GM13977 (cell line): ENCODE data around the gene SETD7.

ENCODE experiments used
- DNase-seq: peaks from one replicate; pipeline ENCODE4 v3.0.0; 2012; ENCODE audit warnings: low spot score
- in situ Hi-C: fragments of 300-500 bp; cut with MboI; formaldehyde crosslinking; loops from one replicate; pipeline ENCODE4 v1.12.0; 2022; ENCODE audit warnings: low sequenced_read_pairs, low pct_unique_long_range_greater_than_20kb, mixed read lengths, inconsistent platforms; ENCODE audit not compliant: unreplicated experiment
- TF ChIP-seq, protein P1 (sequence below): IDR thresholded peaks from 2 replicates; pipeline ENCODE4 v1.5.1; 2012; ENCODE audit warnings: mild to moderate bottlenecking, control low read depth; ENCODE audit not compliant: insufficient read depth; ENCODE audit errors: extremely low read depth, missing control alignments

Gene SETD7

DNA sequence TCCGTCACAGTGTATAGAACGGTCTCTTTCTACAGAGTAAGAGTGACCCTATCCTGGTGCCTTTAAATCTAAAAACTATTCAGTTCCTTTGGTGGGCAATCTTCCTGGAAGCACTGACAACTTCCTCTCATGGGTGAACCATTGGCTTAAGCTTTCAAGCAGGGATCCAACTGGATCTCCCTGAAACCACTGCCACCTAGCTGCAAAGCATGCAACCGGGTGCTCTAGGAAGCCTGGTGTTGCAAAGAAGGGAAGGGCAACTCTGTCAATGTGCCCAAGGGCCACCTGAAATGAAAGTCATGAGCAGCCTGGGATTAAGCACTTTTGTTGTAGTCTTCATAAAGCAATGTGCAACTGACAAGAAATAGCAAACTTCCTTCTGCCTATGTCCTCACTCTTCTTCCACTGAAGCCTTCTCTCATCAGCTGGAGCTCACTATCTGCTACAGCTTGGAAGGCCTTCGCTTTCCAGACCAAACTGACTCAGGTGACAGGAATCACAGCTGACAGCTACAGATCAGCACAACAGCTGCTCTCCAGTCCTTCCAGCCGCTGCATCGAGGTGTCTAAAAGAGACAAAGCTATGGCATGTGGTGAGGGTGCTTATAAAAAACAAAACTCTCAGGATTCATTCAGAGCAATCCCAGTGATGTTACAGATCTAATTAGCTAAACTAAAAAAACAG lies 46.1 kb downstream of the SETD7 start:
- TF ChIP-seq, protein P1, sequence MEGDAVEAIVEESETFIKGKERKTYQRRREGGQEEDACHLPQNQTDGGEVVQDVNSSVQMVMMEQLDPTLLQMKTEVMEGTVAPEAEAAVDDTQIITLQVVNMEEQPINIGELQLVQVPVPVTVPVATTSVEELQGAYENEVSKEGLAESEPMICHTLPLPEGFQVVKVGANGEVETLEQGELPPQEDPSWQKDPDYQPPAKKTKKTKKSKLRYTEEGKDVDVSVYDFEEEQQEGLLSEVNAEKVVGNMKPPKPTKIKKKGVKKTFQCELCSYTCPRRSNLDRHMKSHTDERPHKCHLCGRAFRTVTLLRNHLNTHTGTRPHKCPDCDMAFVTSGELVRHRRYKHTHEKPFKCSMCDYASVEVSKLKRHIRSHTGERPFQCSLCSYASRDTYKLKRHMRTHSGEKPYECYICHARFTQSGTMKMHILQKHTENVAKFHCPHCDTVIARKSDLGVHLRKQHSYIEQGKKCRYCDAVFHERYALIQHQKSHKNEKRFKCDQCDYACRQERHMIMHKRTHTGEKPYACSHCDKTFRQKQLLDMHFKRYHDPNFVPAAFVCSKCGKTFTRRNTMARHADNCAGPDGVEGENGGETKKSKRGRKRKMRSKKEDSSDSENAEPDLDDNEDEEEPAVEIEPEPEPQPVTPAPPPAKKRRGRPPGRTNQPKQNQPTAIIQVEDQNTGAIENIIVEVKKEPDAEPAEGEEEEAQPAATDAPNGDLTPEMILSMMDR: peak; percentile 31
- in situ Hi-C loops: no loop called here
- DNase-seq: no peak

DNA sequence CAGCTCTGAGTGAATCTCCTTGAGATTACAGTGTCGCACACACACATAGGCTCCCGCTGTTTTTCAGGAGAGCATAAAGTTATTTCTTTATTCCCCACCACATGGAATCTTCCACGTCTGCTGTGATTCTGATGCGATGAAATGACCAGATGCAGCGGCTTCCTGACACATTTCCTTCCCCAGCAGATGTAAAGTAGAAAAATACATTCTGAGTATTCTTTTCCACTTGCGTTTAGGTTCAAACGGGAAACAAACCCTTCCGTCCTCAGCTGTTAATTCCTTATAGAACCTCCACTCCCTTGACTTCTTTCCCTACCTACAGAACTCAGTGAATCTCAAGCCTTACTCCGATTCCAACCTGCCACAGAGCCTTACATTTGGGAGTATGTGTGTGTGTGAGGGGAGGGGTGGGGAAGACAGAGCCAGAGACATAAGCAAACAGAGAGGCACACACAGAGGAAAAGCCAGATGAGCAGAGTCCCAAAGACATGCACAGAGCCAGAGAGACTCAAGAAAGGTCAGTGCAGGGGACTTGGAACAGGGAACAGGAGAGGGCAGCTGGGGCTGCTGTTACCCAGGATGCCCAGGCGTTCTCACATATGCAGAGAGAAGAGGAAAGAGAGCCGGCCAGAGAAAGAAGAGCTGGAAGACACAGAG lies 47.3 kb downstream of the SETD7 start:
- no peak for DNase-seq
- in situ Hi-C loops: no loop called here
- TF ChIP-seq, protein P1: no peak

DNA sequence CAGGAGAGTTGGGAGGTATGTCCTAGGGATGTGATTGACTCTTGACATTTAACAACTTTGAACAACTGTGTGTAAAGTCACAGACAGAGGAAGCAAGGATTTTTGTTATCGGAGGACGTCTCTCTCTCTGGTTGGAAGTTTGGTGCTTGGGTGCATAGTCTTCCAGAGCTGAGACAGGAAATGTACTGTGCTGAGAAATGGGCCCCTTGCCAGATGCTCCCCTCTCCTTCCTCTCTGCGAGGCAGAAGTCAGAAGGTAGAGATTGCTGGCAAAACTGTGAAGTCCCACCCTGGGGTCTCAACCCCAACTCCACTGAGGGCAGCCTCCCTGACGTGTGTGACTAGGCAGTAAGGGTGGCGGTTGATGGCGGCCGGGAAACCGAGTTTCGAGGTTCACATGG lies 49.2 kb downstream of the SETD7 start:
- DNase-seq: no peak
- in situ Hi-C loops: no loop called here
- TF ChIP-seq, protein P1: no peak

DNA sequence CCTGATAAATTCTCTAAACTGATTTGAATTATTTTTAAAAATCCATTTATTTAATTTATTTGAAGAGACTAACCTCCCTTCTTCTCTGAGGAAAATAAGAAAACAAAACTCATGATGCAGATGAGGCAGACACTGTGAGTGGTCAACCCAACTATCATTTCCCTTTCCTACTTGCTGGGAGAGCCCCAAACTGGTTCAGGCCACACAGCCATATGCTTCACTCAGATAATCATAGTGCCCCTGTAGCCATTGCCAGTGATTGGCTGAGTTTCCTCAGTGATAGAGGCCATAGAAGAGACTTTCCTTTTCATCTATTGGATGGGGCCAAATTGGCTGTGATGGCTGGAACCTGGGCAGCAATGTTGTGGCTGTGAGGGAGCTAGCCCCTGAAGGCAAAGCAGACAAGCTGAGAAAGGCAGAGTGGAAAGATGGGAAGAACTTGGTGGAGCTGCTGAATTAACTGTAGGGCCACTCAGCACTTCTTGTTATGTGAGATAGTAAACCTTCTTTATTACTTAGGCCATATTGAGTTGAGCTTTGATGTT lies 52.3 kb downstream of the SETD7 start:
- TF ChIP-seq, protein P1: no peak
- in situ Hi-C loops: no loop called here
- DNase-seq: no peak

DNA sequence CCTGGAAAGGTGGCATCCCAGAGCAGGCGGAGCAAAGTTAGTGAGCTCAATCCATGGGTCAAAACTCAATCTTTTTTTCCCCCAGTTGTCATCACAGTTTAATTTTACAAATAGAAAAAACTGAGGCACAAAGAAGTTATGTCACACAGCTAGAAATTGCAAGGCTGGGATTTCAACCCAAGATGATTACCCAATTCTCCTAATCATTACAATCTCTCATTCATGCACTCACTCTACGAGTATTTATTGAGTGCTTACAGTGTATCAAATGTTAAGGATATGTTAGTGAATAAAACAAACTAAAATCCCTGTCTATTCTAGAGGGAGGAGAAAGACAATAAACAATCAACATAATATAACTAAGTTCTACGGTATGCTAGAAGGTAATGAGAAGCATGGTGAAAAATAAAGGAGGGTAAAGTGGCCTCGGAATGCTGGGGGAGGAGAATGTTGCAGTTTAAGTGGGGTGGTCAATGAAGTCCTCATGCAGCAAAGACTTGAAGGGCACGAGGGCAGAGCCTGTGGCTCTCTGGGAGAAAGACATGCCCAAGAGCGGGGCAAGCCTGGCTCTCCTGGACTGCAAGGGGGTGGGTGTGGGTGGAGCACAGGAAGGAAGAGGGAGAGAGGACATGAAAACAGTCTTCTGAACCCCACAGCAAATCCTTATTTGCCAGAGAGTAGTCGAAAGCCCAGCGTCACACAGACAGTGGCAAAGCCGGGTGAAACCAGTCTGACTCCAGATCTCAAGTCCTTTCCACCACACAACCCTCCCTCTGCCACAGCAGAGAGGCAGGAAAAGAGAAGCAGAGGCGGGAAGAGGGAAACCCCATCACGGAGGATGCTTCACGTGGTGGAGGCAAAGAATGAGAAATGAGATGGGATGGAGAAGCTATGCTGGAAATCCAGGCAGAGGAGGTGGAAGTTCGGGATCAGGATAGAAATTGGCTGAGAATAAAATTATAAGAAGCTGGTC lies 53.8 kb downstream of the SETD7 start:
- no peak for DNase-seq
- in situ Hi-C loops: no loop called here
- TF ChIP-seq, protein P1: no peak

DNA sequence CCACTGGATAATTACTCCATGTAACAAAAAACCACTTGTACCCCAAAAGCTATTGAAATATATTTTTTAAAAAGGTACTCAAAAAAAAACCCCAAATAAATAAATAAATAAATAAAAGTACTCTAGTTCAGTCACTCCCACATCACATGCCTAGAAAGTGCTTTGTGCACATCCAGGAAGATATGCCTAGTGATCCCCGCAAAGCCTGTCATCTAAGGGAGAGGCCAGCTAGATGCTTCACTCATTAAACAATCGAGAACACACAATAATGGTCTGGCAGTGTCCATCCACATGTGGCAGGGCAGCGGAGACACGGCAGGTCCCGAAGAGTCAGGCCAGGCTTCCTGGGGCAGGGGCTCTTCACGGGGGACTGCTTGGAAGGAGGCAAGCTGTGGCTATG lies 54.5 kb downstream of the SETD7 start:
- no peak for DNase-seq
- in situ Hi-C loops: no loop called here
- TF ChIP-seq, protein P1: no peak
